ENCODE results near the gene DHRS11.

The DHRS11 gene, protein sequence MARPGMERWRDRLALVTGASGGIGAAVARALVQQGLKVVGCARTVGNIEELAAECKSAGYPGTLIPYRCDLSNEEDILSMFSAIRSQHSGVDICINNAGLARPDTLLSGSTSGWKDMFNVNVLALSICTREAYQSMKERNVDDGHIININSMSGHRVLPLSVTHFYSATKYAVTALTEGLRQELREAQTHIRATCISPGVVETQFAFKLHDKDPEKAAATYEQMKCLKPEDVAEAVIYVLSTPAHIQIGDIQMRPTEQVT

DNA sequence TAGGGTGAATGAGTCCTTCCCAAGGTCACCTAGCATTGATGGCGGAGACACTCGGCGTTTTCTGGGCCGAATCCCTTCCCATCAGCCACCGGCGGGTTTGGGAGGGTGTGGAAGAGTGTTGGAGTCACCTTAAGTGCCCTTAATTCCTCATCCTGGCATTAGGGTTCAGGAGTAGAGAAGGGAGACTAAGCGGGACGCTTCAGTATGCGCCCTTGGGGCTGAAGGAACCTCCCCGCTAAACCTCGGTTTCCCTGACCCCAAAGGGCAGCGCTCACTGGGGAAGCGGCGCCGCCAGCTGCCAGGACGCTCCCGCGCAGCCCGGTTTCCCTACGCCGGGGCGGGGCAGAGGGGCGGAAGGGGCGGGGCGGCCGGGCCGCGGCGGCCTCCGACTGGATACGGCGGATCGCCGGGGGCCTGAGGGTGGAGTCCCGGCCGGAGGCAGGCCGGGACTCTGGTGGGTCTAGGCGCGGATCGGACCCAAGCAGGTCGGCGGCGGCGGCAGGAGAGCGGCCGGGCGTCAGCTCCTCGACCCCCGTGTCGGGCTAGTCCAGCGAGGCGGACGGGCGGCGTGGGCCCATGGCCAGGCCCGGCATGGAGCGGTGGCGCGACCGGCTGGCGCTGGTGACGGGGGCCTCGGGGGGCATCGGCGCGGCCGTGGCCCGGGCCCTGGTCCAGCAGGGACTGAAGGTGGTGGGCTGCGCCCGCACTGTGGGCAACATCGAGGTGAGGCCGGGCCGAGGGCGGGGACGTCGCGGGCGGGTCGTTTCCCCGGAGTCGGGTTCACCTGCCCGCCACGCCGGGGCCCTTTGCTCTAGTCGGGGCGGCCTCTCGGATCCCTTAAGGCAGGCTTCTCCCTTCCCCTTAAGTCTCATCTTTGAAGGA, at the start of gene DHRS11:
Gene DHRS11 (plus strand): TSS at position 446 of the 882 bp plus-strand sequence. CDS start 131 bp downstream, at position 577.
- peak; percentile 52 to 69 (median 61) for DNase-seq

DNA sequence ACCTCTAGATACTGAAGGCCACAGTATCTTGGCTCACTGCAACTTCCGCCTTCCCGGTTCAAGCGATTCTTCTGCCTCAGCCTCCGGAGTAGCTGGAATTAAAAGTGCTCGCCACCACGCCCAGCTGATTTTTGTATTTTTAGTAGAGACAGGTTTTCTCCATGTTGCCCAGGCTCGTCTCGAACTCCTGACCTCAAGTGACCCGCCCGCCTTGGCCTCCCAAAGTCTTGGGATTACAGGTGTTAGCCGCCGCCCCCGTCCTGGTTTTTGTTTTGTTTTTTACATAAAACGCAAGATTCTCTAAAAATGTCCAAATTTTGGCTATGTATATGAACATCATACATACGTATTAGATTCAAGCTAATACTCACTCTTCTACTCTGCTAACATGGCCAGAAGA, 48.9 kb upstream of the DHRS11 start:
- DNase-seq = no peak

DNA sequence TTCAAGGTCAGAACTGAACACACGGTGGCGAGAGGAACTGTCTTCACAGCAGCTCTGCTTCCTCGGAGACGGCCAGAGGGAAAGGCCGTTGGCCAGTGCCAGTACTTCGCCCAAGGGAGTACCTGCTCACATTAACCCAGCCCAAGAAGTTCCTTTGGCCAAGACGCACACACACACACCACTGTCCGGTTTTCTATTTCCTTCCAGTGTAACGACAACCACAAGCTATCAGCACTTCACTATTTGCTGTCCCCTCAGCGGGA, 47.7 kb upstream of the DHRS11 start:
- DNase-seq = no peak

DNA sequence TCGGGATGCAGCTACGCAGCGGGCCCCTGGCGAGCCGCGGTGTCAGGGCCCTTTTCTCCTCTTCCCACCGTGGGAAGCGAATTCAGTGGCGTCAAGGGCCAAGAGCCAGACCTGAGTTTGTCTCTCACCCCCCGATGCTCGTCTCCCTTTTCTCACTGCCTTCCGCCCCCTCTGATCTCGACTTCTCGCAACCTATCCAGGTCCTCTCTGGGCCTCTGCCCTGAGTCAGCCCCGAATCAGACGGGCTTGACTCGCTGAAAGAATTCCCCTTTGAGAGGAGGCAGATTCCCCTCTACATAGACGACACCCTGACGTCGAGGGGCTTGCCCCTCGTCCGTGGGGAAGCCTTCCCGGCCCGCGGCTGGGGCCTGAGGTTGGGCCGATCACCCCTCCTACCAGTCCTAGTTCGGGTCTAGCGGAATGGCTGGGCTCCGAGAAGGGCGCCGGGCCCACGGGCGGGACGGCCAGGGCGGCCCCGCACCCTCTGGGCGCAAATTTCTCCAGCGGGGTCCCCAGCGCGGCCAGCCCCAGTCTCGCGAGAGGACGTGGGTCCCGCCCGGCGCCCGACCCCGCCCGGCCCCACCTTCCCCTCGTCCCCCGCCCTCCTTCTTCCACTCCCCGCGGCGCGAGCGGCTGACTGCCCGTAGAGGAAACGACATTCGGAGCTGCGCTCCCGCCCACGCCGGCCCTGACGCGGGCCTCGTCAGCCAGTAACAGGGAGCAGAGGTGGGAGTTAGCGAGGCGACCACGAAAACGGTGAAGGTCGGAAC, 47.2 kb upstream of the DHRS11 start, which contains the start of gene GGNBP2:
Gene GGNBP2 (plus strand): TSS at position 613 of the 770 bp plus-strand sequence. CDS start 806 bp downstream, outside the sequence.
- peak; percentile 85 to 93 (median 86) for DNase-seq

DNA sequence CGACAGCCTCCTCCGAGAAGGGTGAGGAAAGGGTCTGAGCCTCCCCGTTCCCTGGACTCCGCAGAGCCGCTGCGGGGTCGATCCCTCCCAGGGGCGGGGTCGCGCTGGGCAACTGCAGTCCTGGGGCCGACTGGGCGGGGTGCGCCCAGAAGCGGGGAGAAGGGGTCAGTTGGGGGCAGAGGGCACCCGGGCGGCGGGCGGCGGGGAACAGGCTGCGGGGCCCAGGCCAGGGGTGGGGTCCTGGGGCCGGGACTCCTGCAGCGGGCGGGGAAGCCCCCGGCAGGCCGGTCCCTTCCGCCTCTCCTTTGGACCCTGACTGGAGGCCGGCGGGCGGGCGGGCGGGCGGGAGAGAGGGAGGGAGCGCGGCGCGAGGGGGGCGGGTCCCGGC, 46.6 kb upstream of the DHRS11 start:
- no peak for DNase-seq

DNA sequence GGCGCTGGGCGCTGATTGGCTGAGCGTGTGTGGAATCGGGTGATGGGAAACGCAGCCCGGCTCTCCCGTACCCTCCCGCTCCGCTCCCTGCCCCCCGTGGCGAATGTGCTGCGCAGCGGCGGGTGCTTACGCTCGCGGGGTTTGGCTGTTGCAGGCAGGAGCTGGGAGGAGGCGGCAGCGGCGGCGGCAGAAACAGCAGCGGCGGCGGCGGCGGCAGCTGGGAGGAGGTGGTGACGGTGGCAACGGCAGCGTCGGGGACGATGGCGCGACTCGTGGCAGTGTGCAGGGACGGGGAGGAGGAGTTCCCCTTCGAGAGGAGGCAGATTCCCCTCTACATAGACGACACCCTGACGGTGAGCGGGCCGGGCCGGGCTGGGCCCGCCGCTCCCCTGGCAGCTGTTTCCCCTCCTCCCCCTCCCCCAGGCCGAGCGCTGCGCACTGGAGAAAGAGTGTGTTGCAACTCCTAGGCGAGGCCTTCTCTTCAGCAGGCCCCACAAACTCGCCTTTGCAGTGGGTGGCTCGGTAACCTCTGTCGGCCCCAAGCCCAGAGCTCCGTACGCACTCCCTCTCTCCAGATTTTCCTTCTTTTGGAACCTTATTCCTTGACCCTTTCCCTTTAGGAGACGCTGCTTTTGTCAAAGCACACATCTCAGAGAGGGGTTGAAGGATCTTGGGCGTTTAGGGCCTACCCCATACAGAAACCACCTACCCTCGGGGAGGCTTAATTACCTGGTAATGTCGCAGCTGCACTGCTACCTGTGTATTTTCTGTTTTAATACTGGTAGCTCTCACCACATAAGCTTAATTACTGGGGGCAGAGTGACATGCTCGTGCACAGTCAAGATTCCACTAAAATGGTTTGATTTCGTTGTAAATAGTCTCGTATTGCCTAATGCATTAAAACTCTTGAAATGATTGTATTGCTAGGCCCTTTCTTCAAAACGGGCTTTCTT, 45.9 kb upstream of the DHRS11 start:
- DNase-seq = peak; percentile 88 to 93 (median 90)

DNA sequence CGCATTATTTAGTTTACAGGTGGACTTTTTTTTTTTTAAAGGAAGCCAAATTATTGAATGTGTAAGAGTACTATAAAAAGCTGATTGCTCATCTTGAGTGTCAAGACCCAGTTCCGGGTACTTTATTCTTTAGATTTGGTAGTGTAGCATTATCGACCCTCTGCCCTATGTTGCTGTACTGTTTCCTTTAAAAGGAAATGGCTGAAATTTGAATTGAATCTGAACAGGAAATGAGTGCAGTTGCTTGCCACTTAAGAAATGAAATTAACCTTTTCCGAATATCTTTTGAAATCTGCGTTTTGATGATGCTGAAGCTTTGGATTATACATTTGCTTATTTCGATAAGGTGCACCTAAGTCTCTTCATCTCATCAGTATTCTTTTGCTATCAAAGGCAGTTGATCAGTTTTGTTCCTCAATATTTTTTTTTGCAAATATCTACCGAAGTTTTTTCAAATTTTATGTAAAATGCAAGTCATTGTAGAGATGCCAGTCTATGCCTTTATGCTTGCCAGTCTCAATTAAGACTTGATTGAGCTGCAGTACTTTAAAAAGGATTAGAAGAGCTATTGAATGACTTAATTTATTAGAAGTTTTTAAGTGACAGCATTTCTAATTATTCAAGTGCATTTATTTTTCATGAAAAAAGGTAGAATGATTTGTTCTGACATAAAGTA, 45.1 kb upstream of the DHRS11 start:
- DNase-seq = no peak

DNA sequence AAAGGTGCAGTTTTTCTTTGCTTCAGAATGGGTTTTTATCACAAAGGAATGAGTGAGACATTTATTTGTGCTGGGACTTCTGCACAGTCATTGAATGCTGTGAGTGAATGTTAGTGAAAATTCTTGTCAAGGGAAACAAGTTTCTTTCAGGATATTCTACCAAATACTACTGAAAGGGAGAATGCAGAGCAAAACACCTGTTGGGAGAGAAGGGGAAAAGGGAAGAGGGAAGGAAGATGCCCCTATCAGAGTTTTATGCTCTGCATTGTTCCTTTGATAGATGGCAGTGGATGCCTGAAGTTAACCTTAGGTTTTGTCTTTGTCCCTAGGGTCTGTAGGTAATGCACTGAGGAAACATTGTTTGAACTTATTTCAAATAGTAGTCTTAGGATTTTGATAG, 43.9 kb upstream of the DHRS11 start:
- DNase-seq = no peak

DNA sequence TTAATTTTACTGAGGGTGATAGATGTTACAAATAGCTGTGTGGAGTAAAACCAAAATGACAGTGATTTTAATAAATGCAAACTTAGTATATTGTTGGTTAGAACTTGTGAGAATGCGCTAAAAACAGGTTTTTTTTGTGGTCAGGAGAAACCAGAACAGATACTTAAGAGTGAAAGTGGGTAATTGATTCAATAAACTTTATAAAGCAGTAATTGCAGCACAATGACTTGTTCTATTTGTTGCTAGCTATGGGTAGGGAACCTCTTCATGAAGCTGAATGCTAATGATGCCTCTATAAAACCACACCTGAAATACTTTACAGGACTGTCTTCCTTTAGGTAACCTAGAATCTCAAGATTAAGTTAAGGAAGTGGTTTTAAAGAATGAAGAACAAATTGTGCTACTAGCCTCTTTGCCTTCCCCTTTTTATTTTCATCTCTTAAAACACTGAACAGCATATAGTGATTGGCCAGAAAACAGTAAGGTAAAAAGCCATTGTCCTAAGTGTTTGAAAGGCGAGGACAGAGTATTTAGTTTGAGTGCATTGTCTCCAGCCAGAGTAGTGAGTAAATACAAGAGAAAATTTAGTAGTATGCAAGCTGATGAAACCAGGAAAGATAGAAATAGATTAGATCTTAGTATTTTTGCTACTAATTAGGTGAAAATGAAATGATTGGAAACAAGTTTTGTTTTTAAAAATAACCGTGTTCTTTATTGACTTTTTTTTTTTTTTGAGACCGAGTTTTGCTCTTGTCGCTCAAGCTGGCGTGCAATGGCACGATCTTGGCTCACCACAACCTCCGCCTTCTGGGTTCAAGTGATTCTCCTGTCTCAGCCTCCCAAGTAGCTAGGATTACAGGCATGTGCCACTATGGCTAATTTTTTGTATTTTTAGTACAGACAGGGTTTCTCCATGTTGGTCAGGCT, 40.9 kb upstream of the DHRS11 start:
- DNase-seq = no peak

DNA sequence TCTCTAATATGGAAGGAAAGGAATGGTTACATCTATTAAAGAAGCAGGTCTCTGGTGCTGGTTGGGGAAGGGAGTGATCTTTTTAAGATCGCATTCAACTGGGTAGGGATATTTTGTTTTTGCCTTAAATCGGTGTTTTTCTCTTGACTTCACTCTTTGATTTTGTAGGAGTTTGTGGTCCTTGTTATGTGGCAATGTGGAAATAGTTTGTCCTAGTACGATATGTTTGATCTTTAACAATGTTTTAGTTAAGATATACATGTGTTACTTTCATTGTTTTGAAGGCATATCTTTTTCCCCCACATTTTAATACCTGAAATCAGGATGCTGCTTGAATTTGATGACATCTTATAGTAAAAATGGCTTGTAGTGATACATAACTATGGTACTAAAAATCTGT, 38.2 kb upstream of the DHRS11 start:
- no peak for DNase-seq

DNA sequence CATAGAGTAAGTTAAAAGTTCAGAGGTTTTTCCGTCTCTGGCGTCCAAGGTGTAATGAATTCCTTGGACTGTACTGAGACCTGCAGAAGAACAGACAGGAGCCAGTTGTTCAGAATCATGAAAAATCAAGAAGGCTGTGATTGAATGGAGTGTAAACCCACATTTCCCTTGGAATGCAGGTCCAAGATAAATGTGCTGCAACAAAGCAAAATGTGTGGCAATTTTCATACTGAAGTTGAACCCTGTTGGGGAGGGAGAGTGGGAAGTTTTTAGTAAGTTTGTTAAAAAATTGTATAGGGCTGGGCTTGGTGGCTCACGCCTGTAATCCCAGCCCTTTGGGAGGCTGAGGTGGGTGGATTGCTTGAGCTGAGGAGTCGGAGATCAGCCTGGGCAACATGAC, 25.6 kb upstream of the DHRS11 start:
- DNase-seq = no peak

DNA sequence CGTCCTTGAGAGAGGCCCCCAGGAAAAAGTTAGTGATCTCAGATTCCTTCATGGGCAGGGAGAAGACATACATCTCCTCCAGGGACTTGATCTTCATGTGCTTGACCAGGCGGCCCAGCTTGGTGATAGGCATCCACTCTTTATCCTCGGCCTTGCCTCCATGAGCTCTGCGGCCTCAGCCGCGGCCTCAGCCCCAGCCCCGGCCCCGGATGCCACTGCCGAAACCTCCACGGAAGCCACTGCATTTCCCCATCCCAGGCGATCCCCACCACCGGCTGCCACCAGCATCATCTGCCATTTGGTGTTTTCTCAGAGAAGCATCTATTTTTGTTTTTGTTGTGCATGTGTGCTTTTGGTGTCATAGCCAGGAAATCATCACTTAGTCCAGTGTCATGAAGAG, 16.7 kb upstream of the DHRS11 start:
- DNase-seq = no peak

DNA sequence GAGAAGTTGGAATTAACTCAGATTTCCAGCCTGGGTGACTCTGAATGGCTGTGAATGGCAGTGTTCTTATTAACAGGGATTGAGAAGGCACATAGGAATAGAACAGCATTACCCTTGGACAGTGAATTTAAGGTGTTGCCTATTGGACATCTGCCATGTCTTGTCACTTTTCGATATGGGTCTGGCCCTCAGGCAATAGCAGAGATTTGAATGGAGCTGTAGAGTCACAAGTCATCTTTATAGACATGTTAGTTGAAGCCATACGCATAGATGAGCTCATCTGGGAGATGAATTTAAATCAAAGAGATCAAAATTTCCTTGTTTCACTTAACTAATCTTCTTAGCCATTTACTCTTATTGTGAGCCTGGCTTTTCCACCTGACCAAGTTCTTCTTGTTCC, 14.9 kb upstream of the DHRS11 start:
- DNase-seq = no peak

DNA sequence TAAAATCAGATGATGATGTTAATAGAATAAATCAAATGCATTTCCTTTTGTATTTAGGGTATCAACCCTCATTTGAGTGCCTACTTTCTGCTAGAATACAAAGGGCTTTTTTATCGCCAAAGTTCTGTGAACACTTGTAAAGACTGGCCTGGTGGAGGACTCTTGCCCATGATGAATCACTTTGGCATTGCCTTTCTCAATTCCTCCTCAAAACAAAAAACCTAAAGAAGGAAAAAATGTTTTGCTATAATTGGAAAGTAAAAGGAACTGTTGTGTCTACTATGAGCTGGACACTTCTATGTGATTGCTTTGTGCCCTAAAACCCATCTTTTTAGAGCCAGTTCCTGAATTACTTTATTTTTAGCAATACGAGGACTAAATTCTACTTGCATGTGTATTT, 13.0 kb upstream of the DHRS11 start:
- DNase-seq = no peak

DNA sequence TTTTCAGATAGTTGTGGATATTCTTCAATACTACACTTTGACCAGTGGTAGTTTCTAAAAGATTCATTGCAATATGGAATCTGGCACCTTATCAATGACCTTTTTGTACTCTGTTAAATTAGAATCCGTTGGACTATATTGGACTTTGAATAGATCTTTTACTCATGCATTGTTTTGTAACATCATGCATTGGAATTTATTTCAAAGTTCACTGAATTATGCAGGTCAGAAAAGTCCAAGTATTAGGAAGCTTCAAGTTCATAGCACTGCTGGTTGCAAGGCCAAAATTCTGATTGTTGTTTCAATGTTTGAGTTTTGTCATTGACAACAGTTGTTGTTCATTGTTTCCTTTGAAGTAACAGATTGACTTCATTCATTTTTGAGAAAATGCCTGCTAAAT, 7.9 kb upstream of the DHRS11 start:
- no peak for DNase-seq

DNA sequence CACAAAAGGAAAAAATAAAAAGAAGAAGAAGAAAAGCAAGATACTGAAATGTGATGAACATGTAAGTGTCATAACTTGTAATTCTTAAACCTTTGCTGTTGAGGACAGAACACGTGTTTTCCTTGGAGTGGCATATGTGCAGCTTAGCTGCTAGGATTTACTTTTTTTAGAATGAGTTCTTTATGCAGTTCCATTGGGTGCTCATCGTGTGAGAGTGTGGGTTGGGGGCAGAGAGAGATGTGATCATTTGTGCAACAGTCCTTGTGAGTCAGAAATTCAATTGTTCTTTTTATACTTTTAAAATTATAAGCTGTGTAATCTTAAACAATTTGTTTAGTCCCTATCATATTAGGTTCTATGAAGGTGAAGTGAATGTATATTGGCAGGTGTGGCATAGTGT, 5.5 kb upstream of the DHRS11 start:
- no peak for DNase-seq

DNA sequence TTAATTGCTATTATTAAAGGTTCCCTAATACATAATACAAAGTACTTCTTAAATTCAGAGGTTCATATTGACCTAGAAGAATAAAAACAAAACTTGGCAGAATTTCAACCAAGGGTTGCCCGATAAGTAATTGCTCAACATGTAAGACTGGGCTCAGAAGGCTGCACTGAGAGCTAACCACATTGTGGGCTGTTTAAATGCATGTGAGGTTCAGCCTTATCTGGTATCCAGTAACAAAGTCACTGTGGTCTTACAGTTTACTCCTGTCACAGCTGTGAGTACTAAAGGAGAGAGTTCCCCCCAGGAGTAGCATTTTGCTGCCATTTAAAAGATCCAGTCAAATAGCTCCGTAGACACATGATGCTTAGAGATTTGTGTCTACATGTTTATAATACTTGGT, 1.6 kb upstream of the DHRS11 start:
- DNase-seq = no peak

DNA sequence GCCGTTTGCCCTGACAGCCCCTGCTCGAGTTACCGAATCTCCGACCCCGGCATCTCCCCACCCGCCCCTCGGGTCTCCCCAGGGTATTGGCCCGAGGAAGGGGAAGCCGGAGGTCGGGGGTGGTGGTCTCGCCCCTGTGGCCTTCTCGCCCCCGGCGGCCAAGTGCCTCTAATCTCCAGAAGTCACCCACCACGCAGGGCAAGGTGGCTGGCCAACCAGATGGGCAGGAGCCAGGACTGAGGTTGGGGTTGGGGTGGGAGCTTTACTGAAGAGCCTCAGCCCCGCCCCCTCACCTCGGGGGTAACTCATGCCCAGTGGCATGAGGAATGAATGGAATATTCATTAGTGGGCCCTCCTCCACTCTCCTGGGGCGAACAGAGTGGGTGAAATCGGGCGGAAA, 637 bp downstream of the DHRS11 start:
- DNase-seq = no peak

DNA sequence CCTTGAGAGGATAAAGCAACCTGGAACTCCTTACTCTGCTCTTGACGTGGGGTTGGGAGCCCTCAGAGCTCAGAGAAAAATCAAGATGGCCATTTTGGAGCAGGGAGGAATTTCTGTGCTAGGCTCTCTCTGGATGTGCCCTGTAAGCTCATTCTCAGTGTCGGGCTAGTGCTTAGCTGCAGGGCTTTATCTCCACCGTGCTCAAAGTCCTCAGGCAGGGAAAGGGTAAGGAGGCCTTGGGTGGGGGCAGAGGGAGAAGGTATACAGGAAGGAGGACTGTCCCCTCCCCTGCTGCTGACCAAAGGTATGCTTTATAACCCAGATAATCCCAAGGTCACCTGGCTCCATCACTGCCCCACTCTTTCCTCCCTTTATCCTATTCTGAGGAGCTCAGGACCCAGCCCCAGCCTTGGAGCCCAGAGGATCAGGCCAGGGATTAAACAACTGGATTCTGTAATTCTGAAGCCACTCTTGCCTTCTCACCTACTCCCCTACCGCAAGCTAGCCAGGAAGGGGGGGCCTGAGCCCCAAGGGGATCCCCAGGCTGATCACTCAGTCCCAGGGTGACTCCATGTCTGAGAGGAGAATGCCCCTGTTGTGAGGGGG, 1.1 kb downstream of the DHRS11 start:
- DNase-seq = no peak

DNA sequence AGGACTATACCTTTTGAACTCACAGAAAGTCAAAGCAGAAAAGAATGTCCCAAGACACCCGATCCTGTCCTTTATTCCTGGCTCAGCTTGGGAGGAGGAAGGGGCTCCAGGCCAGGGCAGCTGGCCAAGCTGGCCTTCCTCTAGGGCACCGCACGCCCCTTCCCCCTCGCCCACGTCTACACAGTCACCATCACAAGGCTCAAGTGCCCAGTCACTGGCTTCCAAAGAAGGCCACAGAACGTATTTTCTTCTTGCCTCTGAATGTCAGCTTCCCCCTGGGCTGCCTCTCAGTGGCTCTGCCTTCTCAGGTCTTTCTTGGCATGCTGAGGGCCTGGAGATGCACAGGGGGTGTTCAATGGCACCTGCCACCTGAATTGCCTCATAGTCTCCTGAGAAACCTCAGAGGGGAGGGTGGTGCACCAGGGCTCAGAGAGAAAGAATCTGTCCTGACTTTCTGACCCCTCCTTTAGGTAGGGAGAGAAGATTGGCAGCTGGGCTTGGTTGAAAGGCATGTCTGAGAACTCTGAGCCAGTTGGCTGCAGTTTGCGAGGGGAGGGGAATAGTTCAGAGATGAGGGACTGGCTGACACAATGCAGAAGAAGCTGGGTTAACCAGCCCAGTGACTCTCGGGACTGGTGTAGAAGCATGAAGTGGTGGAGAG, 2.1 kb downstream of the DHRS11 start:
- DNase-seq = no peak
